WTC11 (cell line): ENCODE data around the gene CUL5.

Experiments
- CTCF ChIP-seq: fragments of 200-600 bp; IDR thresholded peaks from 2 replicates; pipeline ENCODE4 v1.8.0; 2022; ENCODE audit warnings: antibody characterized with exemption
- ELF4 ChIP-seq: sonication (generic); formaldehyde crosslinking; IDR thresholded peaks from 2 replicates; pipeline ENCODE4 v1.8.1; 2022; ENCODE audit warnings: low read depth, mild to moderate bottlenecking, moderate library complexity, missing genetic modification reagents
- JUN ChIP-seq: sonication (generic); formaldehyde crosslinking; IDR thresholded peaks from 2 replicates; pipeline ENCODE4 v1.8.0; 2023; ENCODE audit warnings: mild to moderate bottlenecking, missing genetic modification reagents
- NFATC4 ChIP-seq: fragments of 250-450 bp; sonication (Bioruptor Pico); IDR thresholded peaks from 2 replicates; pipeline ENCODE4 v1.9.0; 2021; ENCODE audit warnings: mild to moderate bottlenecking
- TF ChIP-seq, protein P1 (sequence below): fragments of 250-450 bp; sonication (Bioruptor Pico); IDR thresholded peaks from 2 replicates; pipeline ENCODE4 v1.8.0; 2021; ENCODE audit warnings: mild to moderate bottlenecking

- TF ChIP-seq, protein P1, sequence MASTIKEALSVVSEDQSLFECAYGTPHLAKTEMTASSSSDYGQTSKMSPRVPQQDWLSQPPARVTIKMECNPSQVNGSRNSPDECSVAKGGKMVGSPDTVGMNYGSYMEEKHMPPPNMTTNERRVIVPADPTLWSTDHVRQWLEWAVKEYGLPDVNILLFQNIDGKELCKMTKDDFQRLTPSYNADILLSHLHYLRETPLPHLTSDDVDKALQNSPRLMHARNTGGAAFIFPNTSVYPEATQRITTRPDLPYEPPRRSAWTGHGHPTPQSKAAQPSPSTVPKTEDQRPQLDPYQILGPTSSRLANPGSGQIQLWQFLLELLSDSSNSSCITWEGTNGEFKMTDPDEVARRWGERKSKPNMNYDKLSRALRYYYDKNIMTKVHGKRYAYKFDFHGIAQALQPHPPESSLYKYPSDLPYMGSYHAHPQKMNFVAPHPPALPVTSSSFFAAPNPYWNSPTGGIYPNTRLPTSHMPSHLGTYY (CRISPR knock-in tag) = no peak
- TF ChIP-seq CTCF (no peak), NFATC4 (CRISPR knock-in tag) (no peak), ELF4 (CRISPR knock-in tag) (no peak), JUN (CRISPR knock-in tag) (no peak)
Observed at GRCh38 chr11:108097179-108097578, 88.5 kb downstream of the CUL5 start.
